GM20000 (cell line): ENCODE measurements around the gene WNK2.

ENCODE experiments used
- DNase-seq: peaks from one replicate; pipeline ENCODE4 v3.0.0; 2012; ENCODE audit warnings: low spot score
- TF ChIP-seq, protein P1 (sequence below): IDR thresholded peaks from 2 replicates; pipeline ENCODE4 v1.5.1; 2012; ENCODE audit warnings: mild to moderate bottlenecking, control low read depth; ENCODE audit errors: extremely low read depth, missing control alignments

WNK2 gene

GRCh38 chr9:93181672-93182435 lies 2.1 kb upstream of the WNK2 start:
- no peak for DNase-seq

GRCh38 chr9:93182572-93182971 lies 1.4 kb upstream of the WNK2 start:
- TF ChIP-seq, protein P1, sequence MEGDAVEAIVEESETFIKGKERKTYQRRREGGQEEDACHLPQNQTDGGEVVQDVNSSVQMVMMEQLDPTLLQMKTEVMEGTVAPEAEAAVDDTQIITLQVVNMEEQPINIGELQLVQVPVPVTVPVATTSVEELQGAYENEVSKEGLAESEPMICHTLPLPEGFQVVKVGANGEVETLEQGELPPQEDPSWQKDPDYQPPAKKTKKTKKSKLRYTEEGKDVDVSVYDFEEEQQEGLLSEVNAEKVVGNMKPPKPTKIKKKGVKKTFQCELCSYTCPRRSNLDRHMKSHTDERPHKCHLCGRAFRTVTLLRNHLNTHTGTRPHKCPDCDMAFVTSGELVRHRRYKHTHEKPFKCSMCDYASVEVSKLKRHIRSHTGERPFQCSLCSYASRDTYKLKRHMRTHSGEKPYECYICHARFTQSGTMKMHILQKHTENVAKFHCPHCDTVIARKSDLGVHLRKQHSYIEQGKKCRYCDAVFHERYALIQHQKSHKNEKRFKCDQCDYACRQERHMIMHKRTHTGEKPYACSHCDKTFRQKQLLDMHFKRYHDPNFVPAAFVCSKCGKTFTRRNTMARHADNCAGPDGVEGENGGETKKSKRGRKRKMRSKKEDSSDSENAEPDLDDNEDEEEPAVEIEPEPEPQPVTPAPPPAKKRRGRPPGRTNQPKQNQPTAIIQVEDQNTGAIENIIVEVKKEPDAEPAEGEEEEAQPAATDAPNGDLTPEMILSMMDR = no peak
- no peak for DNase-seq

More at GRCh38 chr9:93181672-93182435, 2.1 kb upstream of the WNK2 start:
- TF ChIP-seq, protein P1 = no peak

GRCh38 chr9:93183131-93183662 lies 742 bp upstream of the WNK2 start:
- no peak for DNase-seq
- TF ChIP-seq, protein P1 = no peak

DNA sequence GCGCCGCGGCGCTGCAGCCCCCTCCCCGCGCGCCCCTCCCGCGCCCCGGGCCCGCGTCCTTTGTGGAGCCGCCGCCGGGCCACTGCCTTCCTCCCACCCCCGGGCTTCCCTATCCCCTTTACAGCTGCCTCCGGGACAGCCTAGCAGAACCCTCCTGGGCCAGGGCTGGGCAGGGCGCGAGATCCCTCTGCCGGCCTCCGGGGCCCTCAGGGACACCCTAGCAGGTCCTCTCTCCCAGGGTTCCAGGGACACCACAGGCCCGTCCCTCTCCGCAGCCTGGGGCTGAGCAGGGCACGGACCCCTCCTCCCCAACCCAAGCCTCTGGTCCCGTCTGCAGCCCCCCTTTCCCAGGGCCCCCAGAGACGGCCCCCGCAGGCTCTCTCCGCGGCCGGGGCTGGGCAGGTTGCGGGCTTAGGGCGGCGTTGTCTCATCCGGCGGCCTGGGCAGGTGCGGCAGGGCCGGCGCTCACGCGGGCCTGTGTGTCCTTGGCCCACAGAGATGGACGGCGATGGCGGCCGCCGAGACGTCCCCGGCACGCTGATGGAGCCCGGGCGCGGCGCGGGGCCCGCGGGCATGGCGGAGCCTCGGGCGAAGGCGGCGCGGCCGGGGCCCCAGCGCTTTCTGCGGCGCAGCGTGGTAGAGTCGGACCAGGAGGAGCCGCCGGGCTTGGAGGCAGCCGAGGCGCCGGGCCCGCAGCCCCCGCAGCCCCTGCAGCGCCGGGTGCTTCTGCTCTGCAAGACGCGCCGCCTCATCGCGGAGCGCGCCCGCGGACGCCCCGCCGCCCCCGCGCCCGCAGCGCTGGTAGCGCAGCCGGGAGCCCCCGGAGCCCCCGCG lies 710 bp downstream of the WNK2 start:
- peak; percentile 77 for DNase-seq
- TF ChIP-seq, protein P1 = no peak

DNA sequence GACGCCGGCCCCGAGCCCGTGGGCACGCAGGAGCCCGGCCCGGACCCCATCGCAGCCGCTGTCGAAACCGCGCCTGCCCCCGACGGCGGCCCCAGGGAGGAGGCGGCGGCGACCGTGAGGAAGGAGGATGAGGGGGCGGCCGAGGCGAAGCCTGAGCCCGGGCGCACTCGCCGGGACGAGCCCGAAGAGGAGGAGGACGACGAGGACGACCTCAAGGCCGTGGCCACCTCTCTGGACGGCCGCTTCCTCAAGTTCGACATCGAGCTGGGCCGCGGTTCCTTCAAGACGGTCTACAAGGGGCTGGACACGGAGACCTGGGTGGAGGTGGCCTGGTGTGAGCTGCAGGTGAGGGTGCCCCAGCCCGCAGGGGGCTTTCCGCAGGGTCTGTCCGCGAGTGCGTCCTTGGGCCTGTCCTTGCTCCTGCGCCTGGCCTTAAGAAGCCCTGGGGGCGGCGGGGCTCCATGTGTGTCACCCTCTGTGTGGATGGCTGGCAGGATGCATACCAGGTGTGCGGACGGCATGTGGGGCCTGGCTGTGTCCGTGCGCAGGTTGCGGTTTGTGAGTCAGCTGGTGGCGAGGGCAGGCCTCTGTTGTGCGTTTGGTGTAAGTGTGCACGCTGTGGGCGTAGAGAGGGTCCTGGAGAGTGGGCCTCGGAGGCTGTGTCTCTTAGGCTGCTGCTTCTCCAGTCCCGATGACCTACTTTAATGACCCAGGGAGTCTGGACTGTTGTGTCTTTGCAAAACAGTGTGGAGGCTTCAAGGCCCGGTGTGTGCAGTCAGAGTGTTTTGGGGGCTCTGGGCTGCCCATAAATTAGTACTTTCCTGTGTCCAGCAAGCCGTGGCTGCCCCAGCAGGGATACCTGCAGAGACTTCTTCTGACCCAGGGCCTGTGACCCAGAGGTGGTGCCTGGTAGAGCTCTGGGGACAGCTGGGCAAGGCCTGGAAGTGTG lies 1.6 kb downstream of the WNK2 start:
- DNase-seq = no peak
- TF ChIP-seq, protein P1 = no peak

DNA sequence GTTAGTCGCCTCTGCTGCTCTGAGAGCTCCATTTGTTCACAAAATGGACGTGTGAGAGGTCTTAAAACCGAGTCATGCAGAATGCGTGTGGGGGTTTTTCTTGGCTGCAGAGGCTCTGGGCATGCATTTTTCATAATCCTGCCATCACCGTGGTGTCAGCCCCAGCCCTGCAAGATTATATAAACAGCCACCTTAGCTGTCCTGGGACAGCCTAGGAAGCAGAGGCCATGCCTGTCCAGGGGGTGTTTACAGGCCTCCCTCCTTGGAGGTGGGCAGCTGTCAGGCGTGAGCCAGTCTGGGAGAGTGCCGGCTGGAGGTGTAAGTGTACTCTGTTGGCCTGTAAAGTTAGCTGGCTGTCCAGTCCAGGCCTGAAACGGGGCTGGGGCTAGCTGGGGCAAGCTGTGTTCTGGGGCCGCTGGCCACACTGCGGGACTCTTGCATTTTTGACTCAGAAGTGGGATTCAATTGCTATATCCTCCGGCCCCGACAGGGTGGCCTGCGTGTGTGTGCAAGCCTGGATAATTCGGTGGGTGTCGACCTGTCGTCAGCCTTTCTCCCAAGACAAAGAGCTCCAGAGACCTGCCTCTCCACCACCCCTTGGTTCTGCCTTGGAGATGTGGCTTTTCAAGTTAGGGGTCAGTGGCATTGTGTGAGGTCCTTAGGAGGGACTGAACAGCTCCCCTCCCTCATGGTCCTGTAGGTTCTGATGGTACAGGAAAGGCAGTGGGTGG lies 2.4 kb downstream of the WNK2 start:
- TF ChIP-seq, protein P1 = no peak
- no peak for DNase-seq
